Urinary bladder (tissue), 4 donors: ENCODE data around the gene FGF22. TPM values are rescaled to one million over a fixed set of nuclear protein-coding genes. Genes with fewer than 3 reads are reported as not detected.

Source experiments
- DNase-seq: peaks from one replicate; pipeline ENCODE4 v3.0.0-alpha.2; 2015; ENCODE audit errors: extremely low spot score
- H3K27ac ChIP-seq: one replicate; pipeline ENCODE4 v1.5.1; 2013; ENCODE audit warnings: low read depth, mild to moderate bottlenecking, moderate library complexity
- H3K36me3 ChIP-seq: one replicate; pipeline ENCODE4 v1.6.1; 2013; ENCODE audit warnings: mild to moderate bottlenecking, moderate library complexity; ENCODE audit not compliant: insufficient read depth
- H3K4me1 ChIP-seq: one replicate; pipeline ENCODE4 v1.6.1; 2013; ENCODE audit warnings: mild to moderate bottlenecking, moderate library complexity; ENCODE audit not compliant: insufficient read depth
- H3K4me3 ChIP-seq: one replicate; pipeline ENCODE4 v1.5.1; 2013; ENCODE audit warnings: low read depth, low read length
- WGBS: extraction: QIAGEN DNeasy Blood & Tissue Kit; methylation state at CpG from one replicate; pipeline ENCODE4 v1.1.7; 2013; 5-methylcytosine and 5-hydroxymethylcytosine counted together
- polyA plus RNA-seq: library from polyadenylated mRNA; stranded (reverse); fragments of 200-250 nt; gene quantifications from one replicate; pipeline ENCODE4 v1.2.3, GENCODE V29; 2013
- total RNA-seq: library from RNA; depleted of rRNA; stranded (reverse); fragments of >200 nt; gene quantifications from one replicate; pipeline ENCODE4 v1.2.3, GENCODE V29; 2014
- donor health status: healthy with polysubstance abuse.
- donor health status: healthy.

Gene FGF22
- total and polyA plus RNA-seq, 2 donors, result 1.6 TPM; not detected in 1

- H3K4me1 ChIP-seq, result no peaks in the 10 kb centered on the region
- no peak for DNase-seq
- WGBS, result 82% methylated on average over 31 of the region's 31 CpGs
- H3K27ac ChIP-seq, result no peak overlapping the region
- no peak overlapping the region for H3K4me3 ChIP-seq
- H3K36me3 ChIP-seq, result no peaks in the 10 kb centered on the region
Observed at GRCh38 chr19:685454-685931, 45.8 kb downstream of the FGF22 start.

- H3K27ac ChIP-seq, result no peak overlapping the region
- H3K36me3 ChIP-seq, result no peaks in the 10 kb centered on the region
- DNase-seq, result no peak
- H3K4me3 ChIP-seq, result no peak overlapping the region
- 72% methylated on average over 17 of the region's 17 CpGs for WGBS
- H3K4me1 ChIP-seq, result no peaks in the 10 kb centered on the region
Observed at GRCh38 chr19:686589-687297, 47.1 kb downstream of the FGF22 start.

- DNase-seq, result no peak
- H3K36me3 ChIP-seq, result no peaks in the 10 kb centered on the region
- H3K4me3 ChIP-seq, result no peak overlapping the region
- no peaks in the 10 kb centered on the region for H3K4me1 ChIP-seq
- WGBS, result 84% methylated on average over 11 of the region's 11 CpGs
- no peak overlapping the region for H3K27ac ChIP-seq
Observed at GRCh38 chr19:687569-688166, 48.0 kb downstream of the FGF22 start.

- Histone ChIP-seq H3K36me3 (no peaks in the 10 kb centered on the region), H3K27ac (no peak overlapping the region), H3K4me3 (no peak overlapping the region), H3K4me1 (no peaks in the 10 kb centered on the region)
- WGBS, result 45% methylated on average over 15 of the region's 15 CpGs
- DNase-seq, result no peak
Observed at GRCh38 chr19:688214-688613, 48.5 kb downstream of the FGF22 start.

GRCh38 chr19:688992-689391 is 49.3 kb downstream of the FGF22 start:
- no peak for DNase-seq
- WGBS, result 72% methylated on average over 17 of the region's 17 CpGs

GRCh38 chr19:690203-690602 is 50.5 kb downstream of the FGF22 start:
- no peaks in the 10 kb centered on the region for H3K4me1 ChIP-seq
- 63% methylated on average over 18 of the region's 18 CpGs for WGBS

More at GRCh38 chr19:688992-689391, 49.3 kb downstream of the FGF22 start:
- H3K36me3 ChIP-seq, result no peaks in the 10 kb centered on the region
- no peaks in the 10 kb centered on the region for H3K4me1 ChIP-seq
- no peak overlapping the region for H3K4me3 ChIP-seq
- H3K27ac ChIP-seq, result no peak overlapping the region

More at GRCh38 chr19:690203-690602, 50.5 kb downstream of the FGF22 start:
- H3K27ac ChIP-seq, result no peak overlapping the region
- no peak for DNase-seq
- H3K36me3 ChIP-seq, result no peaks in the 10 kb centered on the region
- H3K4me3 ChIP-seq, result no peak overlapping the region

Other genes with a start within 250 kb of the FGF22 start
- gene C2CD4C, start 230.7 kb upstream of the FGF22 start, total RNA-seq, result 0.42 TPM
- gene C2CD4C, start 230.7 kb upstream of the FGF22 start, polyA plus RNA-seq, result 0.77 TPM
- 10.8 TPM for gene SHC2, start 178.8 kb upstream of the FGF22 start, total RNA-seq
- gene SHC2, start 178.8 kb upstream of the FGF22 start, polyA plus RNA-seq, result 24.2 TPM
- gene MADCAM1, start 143.4 kb upstream of the FGF22 start, total RNA-seq, result 1.3 TPM
- gene MADCAM1, start 143.4 kb upstream of the FGF22 start, polyA plus RNA-seq, result 0.34 TPM
- gene TPGS1, start 132.4 kb upstream of the FGF22 start, total RNA-seq, result 9.3 TPM
- 30.3 TPM for gene TPGS1, start 132.4 kb upstream of the FGF22 start, polyA plus RNA-seq
- gene CDC34, start 108.1 kb upstream of the FGF22 start, total RNA-seq, result 30.4 TPM
- 89.8 TPM for gene CDC34, start 108.1 kb upstream of the FGF22 start, polyA plus RNA-seq
- 0.63 TPM for gene GZMM, start 95.8 kb upstream of the FGF22 start, total RNA-seq
- gene GZMM, start 95.8 kb upstream of the FGF22 start, polyA plus RNA-seq, result 1.5 TPM
- 89.9 TPM for gene BSG, start 67.3 kb upstream of the FGF22 start, total RNA-seq
- 989 TPM for gene BSG, start 67.3 kb upstream of the FGF22 start, polyA plus RNA-seq
- gene HCN2, start 50.0 kb upstream of the FGF22 start, total RNA-seq, result 0.26 TPM
- gene HCN2, start 50.0 kb upstream of the FGF22 start, polyA plus RNA-seq, result 0.43 TPM
- 10.3 TPM for gene POLRMT, start 6.3 kb upstream of the FGF22 start, total RNA-seq
- gene POLRMT, start 6.3 kb upstream of the FGF22 start, polyA plus RNA-seq, result 44.6 TPM
- 8.6 TPM for gene RNF126, start 23.3 kb downstream of the FGF22 start, total RNA-seq
- gene RNF126, start 23.3 kb downstream of the FGF22 start, polyA plus RNA-seq, result 41.8 TPM
- gene FSTL3, start 36.5 kb downstream of the FGF22 start, total RNA-seq, result 23.3 TPM
- gene FSTL3, start 36.5 kb downstream of the FGF22 start, polyA plus RNA-seq, result 86.9 TPM
- gene PRSS57, start 55.6 kb downstream of the FGF22 start, total RNA-seq, result not detected
- gene PRSS57, start 55.6 kb downstream of the FGF22 start, polyA plus RNA-seq, result not detected
- gene PALM, start 69.1 kb downstream of the FGF22 start, total RNA-seq, result 23.6 TPM
- 69.3 TPM for gene PALM, start 69.1 kb downstream of the FGF22 start, polyA plus RNA-seq
- gene MISP, start 111.2 kb downstream of the FGF22 start, total RNA-seq, result 1.4 TPM
- 0.91 TPM for gene MISP, start 111.2 kb downstream of the FGF22 start, polyA plus RNA-seq
- gene PTBP1, start 157.6 kb downstream of the FGF22 start, total RNA-seq, result 104 TPM
- 108 TPM for gene PTBP1, start 157.6 kb downstream of the FGF22 start, polyA plus RNA-seq
- 2.1 TPM for gene PLPPR3, start 182.1 kb downstream of the FGF22 start, total RNA-seq
- 0.03 TPM for gene PLPPR3, start 182.1 kb downstream of the FGF22 start, polyA plus RNA-seq
- not detected for gene AZU1, start 188.0 kb downstream of the FGF22 start, total RNA-seq
- gene AZU1, start 188.0 kb downstream of the FGF22 start, polyA plus RNA-seq, result 0.15 TPM
- 0.26 TPM for gene PRTN3, start 201.1 kb downstream of the FGF22 start, total RNA-seq
- gene PRTN3, start 201.1 kb downstream of the FGF22 start, polyA plus RNA-seq, result 0.08 TPM
- not detected for gene ELANE, start 212.4 kb downstream of the FGF22 start, total RNA-seq
- gene ELANE, start 212.4 kb downstream of the FGF22 start, polyA plus RNA-seq, result 5.7 TPM
- gene CFD, start 219.8 kb downstream of the FGF22 start, total RNA-seq, result 84.4 TPM
- gene CFD, start 219.8 kb downstream of the FGF22 start, polyA plus RNA-seq, result 2,164 TPM